OCI-LY7 (cell line): ENCODE measurements around the gene DBNDD2. TPM values are rescaled to one million over a fixed set of nuclear protein-coding genes. Genes with fewer than 3 reads are reported as not detected.
A peak's percentile ranks its signal among the peaks of the same experiment; 100 is the strongest.

Experiments used
- BruUV-seq: library from RNA; stranded (reverse); fragments of 400-500 nt; replicated peaks from 2 replicates; lab custom pipeline; 2021; lab: Mats Ljungman, UMichigan
- CTCF ChIA-PET: fragments of 300-600 bp; sonication (Branson Sonifier 250); formaldehyde crosslinking; loops from one replicate; lab custom pipeline; 2022; ENCODE audit warnings: antibody characterized with exemption; ENCODE audit not compliant: unreplicated experiment; lab: Charles Lee
- POLR2A ChIA-PET: fragments of 300-600 bp; sonication (Branson Sonifier 250); formaldehyde crosslinking; loops from one replicate; lab custom pipeline; 2022; ENCODE audit warnings: antibody characterized with exemption; lab: Charles Lee
- DNase-seq: peaks from one replicate; pipeline ENCODE4 v3.0.0-alpha.2; 2015; ENCODE audit warnings: low spot score
- H2AFZ ChIP-seq: fragments of 200-600 bp; sonication (generic), shearing (Covaris generic); 2 replicates; pipeline ENCODE4 v1.6.1; 2014; ENCODE audit warnings: mild to moderate bottlenecking, antibody characterized with exemption, low read length, moderate library complexity
- H3K27ac ChIP-seq: fragments of 200-600 bp; sonication (generic); 2 replicates; pipeline ENCODE4 v1.5.1; 2014; ENCODE audit warnings: mixed run types, low read depth, mild to moderate bottlenecking, moderate library complexity, low read length, inconsistent platforms; ENCODE audit not compliant: poor library complexity, severe bottlenecking
- H3K36me3 ChIP-seq: fragments of 200-600 bp; sonication (generic); 2 replicates; pipeline ENCODE4 v1.6.1; 2014; ENCODE audit warnings: mild to moderate bottlenecking, antibody characterized with exemption, low read length, moderate library complexity, mixed read lengths; ENCODE audit not compliant: insufficient read depth
- H3K4me1 ChIP-seq: fragments of 200-600 bp; sonication (generic); 2 replicates; pipeline ENCODE4 v1.5.1; 2014; ENCODE audit warnings: mild to moderate bottlenecking, low read length; ENCODE audit not compliant: insufficient read depth, poor library complexity, severe bottlenecking
- H3K4me2 ChIP-seq: fragments of 200-600 bp; sonication (generic); 2 replicates; pipeline ENCODE4 v1.6.1; 2014; ENCODE audit warnings: mild to moderate bottlenecking, low read length
- H3K4me3 ChIP-seq: fragments of 200-600 bp; sonication (generic); 2 replicates; pipeline ENCODE4 v1.5.1; 2014; ENCODE audit warnings: mild to moderate bottlenecking, low read depth, low read length; ENCODE audit not compliant: poor library complexity, severe bottlenecking
- H3K79me2 ChIP-seq: fragments of 200-600 bp; sonication (generic); 2 replicates; pipeline ENCODE4 v1.6.1; 2016; ENCODE audit warnings: low read depth, mild to moderate bottlenecking, low read length, moderate library complexity, mixed read lengths; ENCODE audit not compliant: insufficient read depth
- H3K9me2 ChIP-seq: fragments of 200-600 bp; sonication (generic); 2 replicates; pipeline ENCODE4 v1.6.1; 2016; ENCODE audit warnings: mild to moderate bottlenecking, low read length, mixed read lengths; ENCODE audit not compliant: insufficient read depth
- H3K9me3 ChIP-seq: fragments of 200-600 bp; sonication (generic); 2 replicates; pipeline ENCODE4 v1.6.1; 2014; ENCODE audit warnings: mild to moderate bottlenecking, mixed run types, low read length, mixed read lengths
- H4K20me1 ChIP-seq: fragments of 200-600 bp; sonication (generic); 2 replicates; pipeline ENCODE4 v1.6.1; 2014; ENCODE audit warnings: mild to moderate bottlenecking, antibody characterized with exemption, low read length, moderate library complexity, mixed read lengths; ENCODE audit not compliant: insufficient read depth
- EZH2phosphoT487 ChIP-seq: fragments of 200-600 bp; sonication (generic); IDR thresholded peaks from 2 replicates; pipeline ENCODE4 v1.6.1; 2018; ENCODE audit warnings: low read depth, borderline replicate concordance, mild to moderate bottlenecking, mixed run types, antibody characterized with exemption, low read length, moderate library complexity, mixed read lengths
- intact Hi-C: fragments of 100-400 bp; cut with micrococcal nuclease; formaldehyde crosslinking; loops from one replicate; pipeline ENCODE4 v1.10.0; 2022; ENCODE audit not compliant: unreplicated experiment
- total RNA-seq, 2 experiments: library from RNA; depleted of rRNA in 1 of 2; stranded (reverse); fragments of >200 nt in 1 of 2; shearing (Covaris generic) in 1 of 2; gene quantifications; 2 replicates each; pipeline ENCODE4 v1.2.3, GENCODE V29; 2014 to 2022
- TF ChIP-seq, protein P1 (sequence below): fragments of 200-600 bp; sonication (generic); conservative IDR thresholded peaks from 2 replicates; pipeline ENCODE4 v1.5.1; 2014; ENCODE audit warnings: mild to moderate bottlenecking, antibody characterized with exemption, low read length, moderate library complexity, mixed read lengths

The DBNDD2 gene
- total RNA-seq, 2 experiments from 2014 or later, result 0.57 TPM; not detected in 1

DNA sequence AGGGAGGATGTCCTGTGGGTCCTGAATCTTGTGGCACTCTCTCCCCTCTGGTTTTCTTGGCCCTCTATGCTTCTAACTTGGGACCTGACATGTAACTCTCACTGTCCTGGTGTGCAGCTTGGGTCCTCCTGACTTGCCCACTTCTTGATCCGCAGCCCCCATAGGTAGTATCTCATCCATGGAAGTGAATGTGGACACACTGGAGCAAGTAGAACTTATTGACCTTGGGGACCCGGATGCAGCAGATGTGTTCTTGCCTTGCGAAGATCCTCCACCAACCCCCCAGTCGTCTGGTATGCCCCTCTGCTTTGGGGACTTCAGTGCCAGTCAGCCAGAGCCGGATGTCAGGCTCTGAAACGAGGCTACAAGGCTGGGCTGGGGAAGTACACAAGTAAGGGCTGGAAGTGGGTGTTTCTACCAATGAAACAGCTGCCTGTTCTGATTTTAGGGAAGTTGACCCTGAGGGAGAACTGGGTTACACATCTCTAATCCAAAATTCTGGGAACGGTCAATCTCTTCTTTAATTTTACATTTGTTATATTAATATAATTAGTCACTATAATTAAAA lies 641 bp downstream of the DBNDD2 start:
- peak; percentile 27 for DNase-seq
- Histone ChIP-seq H3K79me2 (no peaks in the 10 kb centered on the region), H4K20me1 (no peaks in the 10 kb centered on the region), H3K36me3 (no peaks in the 10 kb centered on the region), H3K9me2 (no peaks in the 10 kb centered on the region), H3K4me3 (no peak overlapping the region), H3K4me1 (no peaks in the 10 kb centered on the region), H2AFZ (no peak overlapping the region), H3K9me3 (no peaks in the 10 kb centered on the region), H3K27ac (no peak overlapping the region), H3K4me2 (no peak overlapping the region)
- ChIA-PET POLR2A (no interaction called here), CTCF (no interaction called here)
- no TSS peak for BruUV-seq
- TF ChIP-seq EZH2phosphoT487, result no peak
- TF ChIP-seq, protein P1, sequence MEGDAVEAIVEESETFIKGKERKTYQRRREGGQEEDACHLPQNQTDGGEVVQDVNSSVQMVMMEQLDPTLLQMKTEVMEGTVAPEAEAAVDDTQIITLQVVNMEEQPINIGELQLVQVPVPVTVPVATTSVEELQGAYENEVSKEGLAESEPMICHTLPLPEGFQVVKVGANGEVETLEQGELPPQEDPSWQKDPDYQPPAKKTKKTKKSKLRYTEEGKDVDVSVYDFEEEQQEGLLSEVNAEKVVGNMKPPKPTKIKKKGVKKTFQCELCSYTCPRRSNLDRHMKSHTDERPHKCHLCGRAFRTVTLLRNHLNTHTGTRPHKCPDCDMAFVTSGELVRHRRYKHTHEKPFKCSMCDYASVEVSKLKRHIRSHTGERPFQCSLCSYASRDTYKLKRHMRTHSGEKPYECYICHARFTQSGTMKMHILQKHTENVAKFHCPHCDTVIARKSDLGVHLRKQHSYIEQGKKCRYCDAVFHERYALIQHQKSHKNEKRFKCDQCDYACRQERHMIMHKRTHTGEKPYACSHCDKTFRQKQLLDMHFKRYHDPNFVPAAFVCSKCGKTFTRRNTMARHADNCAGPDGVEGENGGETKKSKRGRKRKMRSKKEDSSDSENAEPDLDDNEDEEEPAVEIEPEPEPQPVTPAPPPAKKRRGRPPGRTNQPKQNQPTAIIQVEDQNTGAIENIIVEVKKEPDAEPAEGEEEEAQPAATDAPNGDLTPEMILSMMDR, result no peak
- intact Hi-C loops, result no loop called here

DNA sequence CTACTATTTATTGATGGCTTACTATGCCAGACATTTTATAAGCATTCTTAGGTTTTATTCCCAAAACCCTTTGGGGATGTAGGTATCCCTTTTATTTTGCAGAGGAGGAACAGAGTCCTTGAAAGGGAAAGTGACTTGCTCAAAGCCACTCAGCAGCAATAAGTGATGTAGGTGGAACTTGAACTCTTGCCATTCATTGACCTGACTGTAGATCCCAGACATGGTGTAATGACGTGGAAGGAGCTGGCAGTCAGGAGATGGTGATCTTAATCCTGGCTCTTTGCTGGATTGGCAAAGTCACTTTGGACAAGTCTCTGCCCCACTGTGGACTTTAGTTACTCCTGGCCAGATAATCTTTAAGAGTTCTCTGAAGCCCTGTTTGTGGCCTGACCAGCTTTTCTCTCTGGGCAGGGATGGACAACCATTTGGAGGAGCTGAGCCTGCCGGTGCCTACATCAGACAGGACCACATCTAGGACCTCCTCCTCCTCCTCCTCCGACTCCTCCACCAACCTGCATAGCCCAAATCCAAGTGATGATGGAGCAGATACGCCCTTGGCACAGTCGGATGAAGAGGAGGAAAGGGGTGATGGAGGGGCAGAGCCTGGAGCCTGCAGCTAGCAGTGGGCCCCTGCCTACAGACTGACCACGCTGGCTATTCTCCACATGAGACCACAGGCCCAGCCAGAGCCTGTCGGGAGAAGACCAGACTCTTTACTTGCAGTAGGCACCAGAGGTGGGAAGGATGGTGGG lies 1.6 kb downstream of the DBNDD2 start:
- H3K79me2 ChIP-seq, result no peaks in the 10 kb centered on the region
- no peak overlapping the region for H3K4me2 ChIP-seq
- H3K4me1 ChIP-seq, result peaks cover 8% of the 10 kb centered on the region
- H2AFZ ChIP-seq, result no peak overlapping the region
- no peaks in the 10 kb centered on the region for H3K9me3 ChIP-seq
- ChIA-PET POLR2A (no interaction called here), CTCF (no interaction called here)
- no peaks in the 10 kb centered on the region for H3K9me2 ChIP-seq
- no peaks in the 10 kb centered on the region for H3K36me3 ChIP-seq
- H3K4me3 ChIP-seq, result no peak overlapping the region
- no peak for DNase-seq
- intact Hi-C loops, result no loop called here
- no TSS peak for BruUV-seq
- H4K20me1 ChIP-seq, result no peaks in the 10 kb centered on the region
- TF ChIP-seq EZH2phosphoT487, result no peak
- TF ChIP-seq, protein P1, result no peak
- H3K27ac ChIP-seq, result no peak overlapping the region

DNA sequence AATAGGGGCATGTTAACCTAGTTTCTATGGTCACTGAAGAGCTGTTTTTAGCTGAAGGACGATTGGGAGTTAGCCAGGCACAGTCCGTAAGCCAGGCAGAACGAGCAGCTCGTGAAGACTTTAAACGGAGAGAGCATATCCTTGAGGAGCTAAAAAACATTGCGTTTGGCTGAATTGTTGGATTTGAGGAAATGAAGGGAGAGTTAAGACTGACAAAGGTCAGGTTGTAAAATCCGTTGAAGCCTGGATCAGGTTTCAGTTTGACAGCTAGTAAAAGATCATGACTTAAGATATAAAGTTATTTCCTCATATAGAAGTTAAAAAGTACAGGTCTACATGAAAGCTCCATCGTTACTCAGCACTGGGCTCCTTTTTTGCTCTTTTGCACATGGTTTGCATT lies 2.8 kb downstream of the DBNDD2 start:
- H2AFZ ChIP-seq, result no peak overlapping the region
- no peaks in the 10 kb centered on the region for H4K20me1 ChIP-seq
- CTCF ChIA-PET, result no interaction called here
- no peak for DNase-seq
- H3K4me2 ChIP-seq, result no peak overlapping the region
- H3K9me3 ChIP-seq, result no peaks in the 10 kb centered on the region
- no peaks in the 10 kb centered on the region for H3K36me3 ChIP-seq
- H3K9me2 ChIP-seq, result no peaks in the 10 kb centered on the region
- TF ChIP-seq EZH2phosphoT487, result no peak
- TF ChIP-seq, protein P1, result no peak
- H3K79me2 ChIP-seq, result peaks cover 10% of the 10 kb centered on the region; the same call in 1 of the 2 replicates
- no TSS peak for BruUV-seq
- no peak overlapping the region for H3K4me3 ChIP-seq
- peaks cover 18% of the 10 kb centered on the region for H3K4me1 ChIP-seq
- H3K27ac ChIP-seq, result no peak overlapping the region
- intact Hi-C loops, result no loop called here
- POLR2A ChIA-PET, result no interaction called here
